Measurements from ENCODE around the gene XPO1.

DNA sequence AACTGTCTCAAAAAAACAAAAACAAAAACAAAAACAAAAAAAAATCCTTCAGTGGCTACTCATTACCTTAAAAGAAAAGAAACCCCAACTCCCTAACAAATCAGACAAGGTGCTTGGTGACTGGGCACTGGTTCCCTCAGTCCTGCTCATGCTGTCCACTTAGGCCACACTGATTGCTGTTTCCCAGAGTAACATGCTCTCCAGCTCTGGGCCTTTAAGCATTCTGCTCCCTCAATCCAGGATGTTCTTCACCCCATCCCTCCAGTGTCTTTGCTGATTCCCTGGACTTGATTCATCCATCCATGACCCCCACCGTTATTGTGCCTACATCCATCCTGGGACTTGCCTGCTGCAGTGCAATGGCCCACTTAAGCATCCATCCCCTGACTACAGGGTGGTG lies 16.4 kb upstream of the XPO1 start:
- TF ChIP-seq, protein P1, sequence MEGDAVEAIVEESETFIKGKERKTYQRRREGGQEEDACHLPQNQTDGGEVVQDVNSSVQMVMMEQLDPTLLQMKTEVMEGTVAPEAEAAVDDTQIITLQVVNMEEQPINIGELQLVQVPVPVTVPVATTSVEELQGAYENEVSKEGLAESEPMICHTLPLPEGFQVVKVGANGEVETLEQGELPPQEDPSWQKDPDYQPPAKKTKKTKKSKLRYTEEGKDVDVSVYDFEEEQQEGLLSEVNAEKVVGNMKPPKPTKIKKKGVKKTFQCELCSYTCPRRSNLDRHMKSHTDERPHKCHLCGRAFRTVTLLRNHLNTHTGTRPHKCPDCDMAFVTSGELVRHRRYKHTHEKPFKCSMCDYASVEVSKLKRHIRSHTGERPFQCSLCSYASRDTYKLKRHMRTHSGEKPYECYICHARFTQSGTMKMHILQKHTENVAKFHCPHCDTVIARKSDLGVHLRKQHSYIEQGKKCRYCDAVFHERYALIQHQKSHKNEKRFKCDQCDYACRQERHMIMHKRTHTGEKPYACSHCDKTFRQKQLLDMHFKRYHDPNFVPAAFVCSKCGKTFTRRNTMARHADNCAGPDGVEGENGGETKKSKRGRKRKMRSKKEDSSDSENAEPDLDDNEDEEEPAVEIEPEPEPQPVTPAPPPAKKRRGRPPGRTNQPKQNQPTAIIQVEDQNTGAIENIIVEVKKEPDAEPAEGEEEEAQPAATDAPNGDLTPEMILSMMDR (IDR thresholded peaks at IDR 0.05; ENCODE audit: poor library complexity, severe bottlenecking) = no peak
- no peak for TF ChIP-seq EP300 (conservative IDR thresholded peaks at IDR 0.05; ENCODE audit: poor library complexity, severe bottlenecking)

Measured in neural cell (in vitro differentiated cells).